Spleen (tissue), 7 donors: ENCODE data around the gene CNTNAP2.

Experiments used
- POLR2A ChIP-seq, 3 donors: fragments of 450-650 bp; IDR thresholded peaks; one replicate each; pipeline ENCODE4 v1.5.1; 2017; ENCODE audit warnings: antibody characterized with exemption in 3 of 3, mild to moderate bottlenecking in 1 of 3
- TF ChIP-seq, protein P1 (sequence below), 11 experiments: fragments of 200-600 bp in 7 of 11; fragments of 450-650 bp in 4 of 11; sonication (generic) in 4 of 11; IDR thresholded peaks in 8 of 11; conservative IDR thresholded peaks in 3 of 11; 1 replicate in 7 of 11; 2 replicates in 4 of 11; pipeline versions ENCODE4 v1.4.0 to v1.8.0; 2016 to 2021; ENCODE audit warnings: antibody characterized with exemption in 11 of 11, inconsistent platforms in 4 of 11, mild to moderate bottlenecking in 1 of 11
- donor health status: DM: no; HTN: no; CAD: no; lungs with moderate emphysema.
- donor health status: DM: no; HTN: no; CAD: no.
- donor health status: DM: no; HTN: no; CAD: no.

- TF ChIP-seq, protein P1, sequence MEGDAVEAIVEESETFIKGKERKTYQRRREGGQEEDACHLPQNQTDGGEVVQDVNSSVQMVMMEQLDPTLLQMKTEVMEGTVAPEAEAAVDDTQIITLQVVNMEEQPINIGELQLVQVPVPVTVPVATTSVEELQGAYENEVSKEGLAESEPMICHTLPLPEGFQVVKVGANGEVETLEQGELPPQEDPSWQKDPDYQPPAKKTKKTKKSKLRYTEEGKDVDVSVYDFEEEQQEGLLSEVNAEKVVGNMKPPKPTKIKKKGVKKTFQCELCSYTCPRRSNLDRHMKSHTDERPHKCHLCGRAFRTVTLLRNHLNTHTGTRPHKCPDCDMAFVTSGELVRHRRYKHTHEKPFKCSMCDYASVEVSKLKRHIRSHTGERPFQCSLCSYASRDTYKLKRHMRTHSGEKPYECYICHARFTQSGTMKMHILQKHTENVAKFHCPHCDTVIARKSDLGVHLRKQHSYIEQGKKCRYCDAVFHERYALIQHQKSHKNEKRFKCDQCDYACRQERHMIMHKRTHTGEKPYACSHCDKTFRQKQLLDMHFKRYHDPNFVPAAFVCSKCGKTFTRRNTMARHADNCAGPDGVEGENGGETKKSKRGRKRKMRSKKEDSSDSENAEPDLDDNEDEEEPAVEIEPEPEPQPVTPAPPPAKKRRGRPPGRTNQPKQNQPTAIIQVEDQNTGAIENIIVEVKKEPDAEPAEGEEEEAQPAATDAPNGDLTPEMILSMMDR (IDR thresholded peaks at IDR 0.05 in 8 of 11, conservative IDR thresholded peaks at IDR 0.05 in 3 of 11) = no peak
- TF ChIP-seq POLR2A (IDR thresholded peaks at IDR 0.05) = no peak
Observed at GRCh38 chr7:147833557-147833956, 1717.0 kb downstream of the CNTNAP2 start.
